Measurements from ENCODE around the gene SMARCD2.
A peak's percentile ranks its signal among the peaks of the same experiment; 100 is the strongest.

Gene SMARCD2

DNA sequence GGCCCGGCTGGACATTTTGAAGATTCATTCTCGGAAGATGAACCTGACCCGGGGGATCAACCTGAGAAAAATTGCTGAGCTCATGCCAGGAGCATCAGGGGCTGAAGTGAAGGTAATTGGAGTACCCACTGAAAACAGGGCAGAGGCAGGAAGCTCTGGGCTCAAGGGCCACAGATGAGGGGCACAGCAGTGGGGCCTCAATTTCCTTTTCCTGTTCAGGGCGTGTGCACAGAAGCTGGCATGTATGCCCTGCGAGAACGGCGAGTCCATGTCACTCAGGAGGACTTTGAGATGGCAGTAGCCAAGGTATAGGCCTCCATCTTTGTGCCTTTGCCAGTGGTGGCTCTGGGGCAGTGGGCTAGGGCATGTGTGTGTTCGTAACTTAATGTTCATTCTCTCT is 11.0 kb downstream of the SMARCD2 start:
- no peak for DNase-seq

DNA sequence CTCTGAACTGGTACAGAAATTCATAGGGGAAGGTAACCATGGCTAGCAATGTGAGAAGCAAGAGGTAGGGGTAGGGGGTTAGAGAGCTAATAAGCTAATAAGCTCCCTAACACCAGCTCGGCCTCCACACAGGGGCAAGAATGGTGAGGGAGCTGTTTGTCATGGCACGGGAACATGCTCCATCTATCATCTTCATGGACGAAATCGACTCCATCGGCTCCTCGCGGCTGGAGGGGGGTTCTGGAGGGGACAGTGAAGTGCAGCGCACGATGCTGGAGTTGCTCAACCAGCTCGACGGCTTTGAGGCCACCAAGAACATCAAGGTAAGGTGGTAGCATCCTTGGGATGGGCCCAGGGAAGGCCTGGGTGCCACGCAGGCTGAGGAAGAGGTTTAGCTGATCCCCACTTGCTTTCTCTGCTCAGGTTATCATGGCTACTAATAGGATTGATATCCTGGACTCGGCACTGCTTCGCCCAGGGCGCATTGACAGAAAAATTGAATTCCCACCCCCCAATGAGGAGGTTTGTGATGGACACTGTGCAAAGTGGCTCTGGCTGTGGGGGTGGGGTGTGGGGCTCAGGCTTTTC is 11.5 kb downstream of the SMARCD2 start:
- DNase-seq = no peak

DNA sequence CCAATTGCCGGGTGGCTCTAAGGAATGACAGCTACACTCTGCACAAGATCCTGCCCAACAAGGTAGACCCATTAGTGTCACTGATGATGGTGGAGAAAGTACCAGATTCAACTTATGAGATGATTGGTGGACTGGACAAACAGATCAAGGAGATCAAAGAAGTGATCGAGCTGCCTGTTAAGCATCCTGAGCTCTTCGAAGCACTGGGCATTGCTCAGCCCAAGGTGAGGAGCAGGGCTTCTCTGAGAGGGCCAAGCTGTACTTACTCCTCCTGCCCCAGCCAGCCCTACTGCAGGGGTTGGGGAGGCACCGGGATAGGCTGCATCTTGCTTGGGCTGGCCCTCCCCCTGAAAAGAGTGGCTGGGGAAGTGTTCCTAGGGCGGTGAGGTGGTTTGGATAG is 12.2 kb downstream of the SMARCD2 start:
- DNase-seq = no peak

GRCh38 chr17:63828936-63829335 is 13.5 kb downstream of the SMARCD2 start:
- no peak for DNase-seq

DNA sequence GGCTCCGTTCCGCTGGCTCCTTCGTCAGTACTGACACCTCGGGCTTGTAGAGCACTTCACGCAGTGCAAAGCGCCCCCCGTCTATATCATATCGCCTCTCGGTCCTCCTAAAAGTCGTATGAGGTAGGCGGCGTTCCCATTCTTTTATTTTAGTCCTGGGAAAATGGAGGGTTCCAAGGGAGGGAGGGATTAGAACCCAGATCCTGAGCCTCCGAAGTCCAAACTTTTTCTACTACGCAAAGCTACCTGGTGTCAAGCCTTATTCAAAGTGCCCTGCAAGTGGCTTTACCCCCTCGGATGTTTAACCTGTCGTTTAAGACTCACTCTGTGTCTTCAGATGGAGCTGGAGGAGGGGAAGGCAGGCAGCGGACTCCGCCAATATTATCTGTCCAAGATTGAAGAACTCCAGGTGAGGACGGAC is 14.7 kb downstream of the SMARCD2 start:
- no peak for DNase-seq

- peak; percentile 96 for DNase-seq
These were observed 15.3 kb downstream of the SMARCD2 start, which contains the start of the genes FTSJ3 and PSMC5 for GRCh38 chr17:63827002-63827800. FTSJ3 (minus strand) TSS chr17:63827663; CDS start chr17:63826902, 761 bp downstream. PSMC5 (plus strand) TSS chr17:63827431; CDS start chr17:63827491, 60 bp downstream.

GRCh38 chr17:63826468-63827001 is 15.9 kb downstream of the SMARCD2 start:
- no peak for DNase-seq

DNA sequence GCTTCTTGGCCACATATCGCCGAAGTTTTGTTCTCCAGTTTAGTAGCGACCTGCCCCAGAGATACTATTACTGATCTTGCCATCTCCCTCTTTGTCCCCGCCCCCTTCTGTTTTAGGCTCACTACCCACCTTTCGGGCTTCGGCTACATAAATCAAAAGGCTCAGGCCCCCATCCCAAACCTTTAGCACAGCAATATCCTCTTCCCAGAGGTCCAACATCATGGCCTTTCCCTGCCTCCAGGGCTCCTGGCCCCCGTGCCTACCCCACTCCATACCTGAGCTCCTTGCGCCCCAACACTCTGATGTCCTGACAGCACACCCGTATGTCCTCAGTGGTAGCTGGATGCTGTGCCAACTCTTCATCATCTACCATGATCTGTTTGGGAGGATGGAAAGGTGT is 18.1 kb downstream of the SMARCD2 start:
- DNase-seq = no peak

DNA sequence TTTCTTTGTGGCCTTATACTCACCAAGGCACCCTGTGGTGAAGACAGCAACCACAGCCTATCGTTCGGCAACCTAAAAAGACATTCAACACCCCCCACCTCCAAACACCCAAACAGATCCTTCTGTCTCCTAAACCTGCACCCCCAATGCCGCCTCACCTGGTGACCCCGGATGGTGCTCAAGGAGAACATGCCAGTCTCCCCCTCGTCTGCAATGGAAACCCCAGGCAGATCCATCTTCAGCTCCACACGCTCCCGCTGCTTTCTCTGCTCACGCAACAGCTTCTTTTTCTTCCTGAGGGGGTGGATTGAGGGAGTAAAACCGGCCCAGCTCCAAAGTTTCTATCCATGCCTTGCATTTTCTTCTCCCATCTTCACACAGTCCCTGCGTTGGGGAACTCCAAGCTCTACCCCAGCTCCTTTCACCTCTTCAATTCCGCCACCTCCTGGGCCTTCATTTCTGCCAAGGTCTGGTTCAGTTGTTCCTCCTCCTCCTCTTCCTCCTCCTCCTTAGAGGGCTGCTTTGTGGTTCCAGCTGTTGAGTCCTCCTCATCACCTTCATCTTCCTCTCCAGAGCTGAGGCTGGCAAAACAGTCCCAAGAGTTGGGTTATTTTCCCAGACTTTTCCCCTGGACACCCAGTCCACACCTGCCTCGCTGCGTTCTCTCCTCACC is 18.7 kb downstream of the SMARCD2 start:
- DNase-seq = no peak

- DNase-seq = no peak
These were observed 19.9 kb downstream of the SMARCD2 start for GRCh38 chr17:63822537-63822936.

- DNase-seq = no peak
These were observed 20.7 kb downstream of the SMARCD2 start for GRCh38 chr17:63821804-63822203.

DNA sequence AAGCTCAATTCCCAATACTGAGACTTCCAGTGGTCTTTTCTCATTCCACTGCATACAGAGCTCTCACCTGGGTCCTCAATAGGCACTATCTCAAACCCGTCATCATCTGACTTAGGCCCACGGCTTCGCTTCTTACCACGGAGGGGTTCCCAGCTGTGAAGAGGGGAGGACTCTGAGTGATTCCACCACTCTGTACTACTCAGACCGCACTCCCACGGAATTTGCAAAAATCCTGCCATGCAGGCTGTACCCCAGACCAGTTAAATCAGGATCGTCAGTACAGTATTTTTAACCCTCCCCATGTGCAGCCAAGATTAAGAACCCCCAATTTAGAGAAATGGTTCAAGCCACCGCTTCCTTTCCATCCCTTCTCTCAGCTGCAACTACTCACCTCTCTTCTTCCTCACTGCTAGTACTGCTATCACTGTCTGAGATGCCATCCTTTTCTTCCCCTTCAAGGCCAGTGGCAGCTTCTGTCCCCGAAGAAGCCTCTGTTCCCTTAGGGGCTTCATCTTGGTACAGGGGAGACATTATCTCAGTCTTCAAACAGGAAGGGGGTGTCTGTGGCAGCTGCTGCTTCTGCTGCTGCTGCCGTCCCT is 21.4 kb downstream of the SMARCD2 start:
- no peak for DNase-seq

DNA sequence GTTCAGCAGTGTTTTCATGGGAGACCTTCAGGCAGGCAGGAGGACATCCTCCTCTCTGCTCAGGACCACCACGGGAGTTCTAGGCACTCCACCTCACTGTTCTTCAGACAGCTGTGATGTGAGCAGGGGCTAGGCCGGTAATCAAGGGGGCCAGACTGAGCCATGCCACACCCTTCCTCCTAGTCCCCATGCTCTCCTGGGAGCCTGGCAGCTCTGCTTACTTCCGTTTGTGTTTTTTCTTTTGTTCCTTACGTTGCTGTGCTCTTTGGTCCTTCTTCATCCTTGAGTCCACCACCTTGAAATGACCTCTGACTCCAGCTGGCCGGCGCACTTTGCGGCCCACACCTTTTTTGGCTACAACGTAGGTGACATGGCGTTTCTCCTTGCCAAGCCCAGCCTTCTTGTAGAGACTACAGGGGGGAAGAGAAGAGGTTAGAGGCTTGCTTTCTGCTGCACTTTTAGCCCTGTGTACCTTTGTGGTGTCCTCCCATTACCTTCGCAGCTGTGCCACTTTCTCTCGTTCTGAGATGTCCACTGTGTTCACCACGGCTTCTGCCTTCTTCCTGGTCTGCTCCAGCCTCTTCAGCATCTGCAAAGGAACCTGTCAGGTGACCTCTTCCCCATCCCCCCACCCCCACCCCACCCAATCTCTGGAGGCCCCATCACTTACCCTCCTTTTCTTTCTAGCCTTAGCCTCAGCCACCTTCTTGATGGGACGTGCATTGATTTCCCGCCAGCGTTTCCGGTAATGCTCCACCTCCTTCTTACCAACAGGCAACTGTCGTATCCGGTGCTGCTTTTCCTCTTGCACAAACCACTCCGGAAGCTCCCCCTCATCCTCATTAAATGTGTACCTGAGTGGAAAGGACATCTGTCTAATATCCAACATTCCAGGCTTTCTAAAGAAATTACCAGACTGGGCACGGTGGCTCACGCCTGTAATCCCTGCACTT is 22.6 kb downstream of the SMARCD2 start:
- DNase-seq = no peak

- DNase-seq = no peak
These were observed 23.4 kb downstream of the SMARCD2 start for GRCh38 chr17:63819131-63819530.

DNA sequence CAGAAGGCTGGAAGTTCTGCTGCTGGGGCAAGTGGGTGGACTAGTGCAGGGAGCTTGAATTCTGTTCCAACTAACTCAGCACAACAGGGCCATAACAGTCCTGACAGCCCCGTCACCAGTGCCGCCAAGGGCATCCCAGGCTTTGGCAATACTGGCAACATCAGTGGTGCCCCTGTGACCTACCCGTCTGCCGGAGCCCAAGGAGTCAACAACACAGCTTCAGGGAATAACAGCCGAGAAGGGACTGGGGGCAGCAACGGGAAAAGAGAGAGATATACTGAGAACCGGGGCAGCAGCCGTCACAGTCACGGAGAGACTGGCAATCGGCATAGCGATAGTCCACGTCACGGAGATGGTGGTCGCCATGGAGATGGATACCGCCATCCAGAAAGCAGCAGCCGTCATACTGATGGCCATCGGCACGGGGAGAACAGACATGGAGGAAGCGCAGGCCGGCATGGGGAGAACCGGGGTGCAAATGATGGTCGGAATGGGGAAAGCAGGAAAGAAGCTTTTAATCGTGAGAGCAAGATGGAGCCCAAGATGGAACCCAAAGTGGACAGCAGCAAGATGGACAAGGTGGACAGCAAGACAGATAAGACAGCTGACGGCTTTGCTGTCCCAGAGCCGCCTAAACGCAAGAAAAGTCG is 24.6 kb downstream of the SMARCD2 start:
- no peak for DNase-seq

DNA sequence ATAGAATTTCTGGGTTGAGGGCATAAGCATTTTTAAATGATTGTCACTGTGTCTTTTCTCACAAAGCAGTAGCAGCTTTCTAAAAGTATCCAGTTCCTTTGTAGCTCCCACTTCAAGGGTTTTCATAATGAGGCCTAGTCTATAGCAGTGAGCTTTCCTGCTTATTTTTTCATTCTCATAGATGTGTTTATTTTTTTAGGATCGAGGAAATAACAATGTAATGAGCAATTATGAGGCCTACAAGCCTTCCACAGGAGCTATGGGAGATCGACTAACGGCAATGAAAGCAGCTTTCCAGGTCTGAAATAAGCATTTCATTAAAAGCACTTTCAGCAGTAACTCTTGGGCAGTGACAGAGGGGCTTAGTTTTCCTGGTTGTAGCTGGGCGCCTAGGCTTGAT is 25.8 kb downstream of the SMARCD2 start:
- no peak for DNase-seq

DNA sequence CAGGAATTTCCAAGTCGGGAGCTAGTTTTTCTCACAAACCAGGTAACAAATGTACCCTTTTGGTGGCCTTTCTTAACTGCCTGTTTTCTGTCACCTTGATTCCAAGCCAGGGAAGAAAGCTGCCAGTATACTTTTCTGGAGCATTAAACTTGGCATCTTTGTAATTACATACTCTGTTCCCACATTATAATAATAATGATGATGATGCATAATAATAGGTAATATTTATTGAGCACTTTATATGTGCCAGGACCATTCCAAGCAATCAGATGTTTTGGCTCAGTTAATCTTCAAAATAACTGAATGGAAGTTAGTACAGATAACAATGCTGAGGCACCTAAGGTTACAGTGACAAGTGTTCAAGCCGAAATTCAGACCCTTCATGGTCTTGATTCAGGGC is 26.4 kb downstream of the SMARCD2 start:
- no peak for DNase-seq

DNA sequence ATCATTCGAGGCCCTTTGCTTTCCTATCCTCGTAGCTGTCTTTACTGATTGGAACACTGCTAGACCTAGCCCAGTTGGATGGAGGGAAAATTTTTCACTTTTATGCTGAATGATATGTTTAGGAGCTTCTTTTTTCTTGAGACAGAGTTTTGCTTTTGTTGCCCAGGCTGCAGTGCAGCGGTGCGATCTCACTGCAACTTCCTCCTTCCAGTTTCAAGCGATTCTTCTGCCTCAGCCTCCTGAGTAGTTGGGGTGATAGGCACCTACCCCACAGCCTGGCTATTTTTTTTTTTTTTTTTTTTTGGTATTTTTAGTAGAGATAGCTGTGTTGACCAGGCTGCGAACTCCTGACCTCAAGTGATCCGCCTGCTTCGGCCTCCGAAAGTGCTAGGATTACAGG is 32.5 kb downstream of the SMARCD2 start:
- no peak for DNase-seq

DNA sequence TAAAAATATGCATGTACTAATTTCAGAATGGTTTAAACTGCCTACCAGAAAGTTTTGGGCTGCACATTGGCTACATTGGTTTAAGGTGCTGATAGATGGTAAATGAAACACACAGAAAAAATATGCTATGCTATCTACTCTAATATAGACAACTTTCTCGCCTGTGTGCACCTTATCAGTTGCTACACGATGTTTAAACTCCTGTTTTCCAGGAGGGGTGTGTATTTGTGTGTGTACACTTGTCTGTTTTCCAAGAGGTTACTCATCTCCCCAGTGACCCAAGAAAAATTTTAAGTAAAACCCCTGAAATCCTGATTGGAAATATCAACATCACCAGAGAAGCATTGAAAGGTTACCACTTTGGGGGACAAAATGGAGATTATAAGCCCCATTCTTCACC is 36.9 kb downstream of the SMARCD2 start:
- DNase-seq = no peak

- no peak for DNase-seq
These were observed 38.2 kb downstream of the SMARCD2 start for GRCh38 chr17:63804328-63804727.

GRCh38 chr17:63800783-63801182 is 41.7 kb downstream of the SMARCD2 start:
- no peak for DNase-seq
